K562 (cell line): Measurements from ENCODE around the gene THRSP. TPM values are rescaled to one million over a fixed set of nuclear protein-coding genes. Genes with fewer than 3 reads are reported as not detected.

ENCODE experiments used
- ATAC-seq: fragments of 200-7000 bp; cut with Tn5 transposase; 3 replicates; pipeline ENCODE4 v1.9.1; 2020; ENCODE audit warnings: moderate library complexity
- BruUV-seq: library from RNA; stranded (reverse); fragments of 400-500 nt; replicated peaks from 2 replicates; lab custom pipeline; 2021; lab: Mats Ljungman, UMichigan
- CTCF ChIA-PET: fragments of 300-600 bp; formaldehyde crosslinking; extraction: SDS; loops from one replicate; lab custom pipeline; 2021; ENCODE audit warnings: low intra/inter-chr PET ratio; lab: Yijun Ruan, JAX
- POLR2A ChIA-PET: fragments of 300-600, 350-650 bp; sonication (Branson Sonifier 250); formaldehyde crosslinking; extraction: SDS; loops from one replicate; lab custom pipeline; 2021; ENCODE audit warnings: antibody characterized with exemption, inconsistent platforms; lab: Yijun Ruan, JAX
- DNase-seq, 4 experiments: peaks; one replicate each; pipeline versions ENCODE4 v3.0.0 to v3.0.0-alpha.2; 2011 to 2018; ENCODE audit warnings: low spot score in 3 of 4, mixed read lengths in 3 of 4; ENCODE audit errors: extremely low read depth in 1 of 4
- FAIRE-seq: peaks from 2 replicates; lab custom pipeline; 2011; peaks lifted over from hg19 to GRCh38; lab: Jason Lieb, UNC
- H2AFZ ChIP-seq: 2 replicates; pipeline ENCODE4 v1.6.0; 2011; ENCODE audit warnings: low read depth, low read length, control low read depth, inconsistent platforms
- H3K27ac ChIP-seq: fragments of 200-600 bp; 3 replicates; pipeline ENCODE4 v1.8.0; 2011; ENCODE audit warnings: low read depth, mild to moderate bottlenecking, control low read depth, inconsistent platforms, low read length, moderate library complexity, mixed read lengths; ENCODE audit errors: extremely low read depth
- H3K27me3 ChIP-seq, 2 experiments: fragments of 300-600 bp in 1 of 2; 2 replicates in 1 of 2; 3 replicates in 1 of 2; pipeline versions ENCODE4 v1.6.0 to v1.8.0; 2011; ENCODE audit warnings: inconsistent platforms in 2 of 2, low read length in 2 of 2, mild to moderate bottlenecking in 1 of 2, mixed read lengths in 1 of 2, moderate library complexity in 1 of 2; ENCODE audit not compliant: control insufficient read depth in 2 of 2, insufficient read depth in 2 of 2
- H3K36me3 ChIP-seq: fragments of 300-600 bp; 3 replicates; pipeline ENCODE4 v1.8.0; 2011; ENCODE audit warnings: mild to moderate bottlenecking, low read length, inconsistent platforms; ENCODE audit not compliant: control insufficient read depth, insufficient read depth
- H3K4me1 ChIP-seq, 2 experiments: fragments of 200-600 bp in 1 of 2; replicated peaks in 1 of 2; 2 replicates in 1 of 2; 3 replicates in 1 of 2; pipeline versions ENCODE4 v1.5.1 to v1.8.0; 2011; ENCODE audit warnings: inconsistent platforms in 2 of 2, low read length in 2 of 2, mild to moderate bottlenecking in 1 of 2, mixed read lengths in 1 of 2, moderate library complexity in 1 of 2; ENCODE audit not compliant: control insufficient read depth in 2 of 2, insufficient read depth in 2 of 2
- H3K4me2 ChIP-seq: 2 replicates; pipeline ENCODE4 v1.6.1; 2011; ENCODE audit warnings: low read length, control low read depth, inconsistent platforms, mixed read lengths; ENCODE audit not compliant: insufficient read depth
- H3K4me3 ChIP-seq: fragments of 200-600 bp; sonication (generic), shearing (Covaris generic); 2 replicates; pipeline ENCODE4 v1.5.1; 2016; ENCODE audit warnings: control low read depth, inconsistent platforms
- H3K79me2 ChIP-seq: fragments of 200-600 bp; 3 replicates; pipeline ENCODE4 v1.8.0; 2011; ENCODE audit warnings: low read length, inconsistent platforms; ENCODE audit not compliant: control insufficient read depth, insufficient read depth
- H3K9ac ChIP-seq, 2 experiments: 2 replicates each; pipeline versions ENCODE4 v1.6.0 to v1.6.1; 2011; ENCODE audit warnings: low read depth in 2 of 2, low read length in 2 of 2, control low read depth in 1 of 2, inconsistent platforms in 1 of 2, mild to moderate bottlenecking in 1 of 2, mixed read lengths in 1 of 2; ENCODE audit not compliant: insufficient read depth in 1 of 2
- H3K9me1 ChIP-seq: one replicate; pipeline ENCODE4 v1.6.0; 2011; ENCODE audit warnings: inconsistent platforms, mild to moderate bottlenecking, low read length, moderate library complexity; ENCODE audit not compliant: control insufficient read depth, insufficient read depth
- H3K9me3 ChIP-seq: replicated peaks from 2 replicates; pipeline ENCODE4 v1.5.1; 2011; ENCODE audit warnings: low read depth, low read length, inconsistent platforms; ENCODE audit not compliant: control insufficient read depth, insufficient read depth
- H4K20me1 ChIP-seq: replicated peaks from 2 replicates; pipeline ENCODE4 v1.6.1; 2011; ENCODE audit warnings: low read length, inconsistent platforms, mixed read lengths; ENCODE audit not compliant: control insufficient read depth, insufficient read depth
- ARID3A ChIP-seq: IDR thresholded peaks from 2 replicates; pipeline ENCODE4 v1.6.1; 2012; ENCODE audit warnings: low read depth, low read length, improper control_type of control experiment, borderline replicate concordance
- CBFA2T2 ChIP-seq: fragments of 450-650 bp; conservative IDR thresholded peaks from 2 replicates; pipeline ENCODE4 v1.6.1; 2017; ENCODE audit warnings: mild to moderate bottlenecking
- CHD1 ChIP-seq: fragments of 200-600 bp; sonication (generic); IDR thresholded peaks from one replicate; pipeline ENCODE4 v1.6.1; 2012; ENCODE audit warnings: mild to moderate bottlenecking, moderate library complexity, low read length, inconsistent platforms
- CREB3 ChIP-seq: fragments of 450-650 bp; conservative IDR thresholded peaks from 2 replicates; pipeline ENCODE4 v1.6.1; 2016; ENCODE audit warnings: missing genetic modification characterization, low read depth, mild to moderate bottlenecking, missing compliant biosample characterization, moderate library complexity
- DMBX1 ChIP-seq: fragments of 250-450 bp; sonication (Bioruptor Pico); IDR thresholded peaks from 2 replicates; pipeline ENCODE4 v1.8.0; 2022; ENCODE audit warnings: inconsistent platforms, mild to moderate bottlenecking, moderate library complexity, borderline replicate concordance
- ETV1 ChIP-seq: fragments of 450-650 bp; conservative IDR thresholded peaks from 2 replicates; pipeline ENCODE4 v1.6.1; 2016; ENCODE audit warnings: missing genetic modification characterization, control low read depth, low read depth, missing compliant biosample characterization
- GABPB2 ChIP-seq: fragments of 250-450 bp; sonication (Bioruptor Pico); conservative IDR thresholded peaks from 2 replicates; pipeline ENCODE4 v1.5.1; 2021; ENCODE audit warnings: mild to moderate bottlenecking
- L3MBTL2 ChIP-seq: fragments of 450-650 bp; IDR thresholded peaks from 2 replicates; pipeline ENCODE4 v1.6.1; 2016; ENCODE audit warnings: mild to moderate bottlenecking, moderate library complexity
- MECOM ChIP-seq: fragments of 250-450 bp; sonication (Bioruptor Pico); IDR thresholded peaks from 2 replicates; pipeline ENCODE4 v1.8.0; 2022; ENCODE audit warnings: inconsistent platforms
- PTTG1 ChIP-seq: fragments of 450-650 bp; IDR thresholded peaks from 2 replicates; pipeline ENCODE4 v1.6.1; 2016; ENCODE audit warnings: low read depth, mild to moderate bottlenecking, missing genetic modification characterization, missing compliant biosample characterization
- RCOR1 ChIP-seq, 2 experiments: IDR thresholded peaks; 2 replicates each; pipeline ENCODE4 v1.6.1; 2012; ENCODE audit warnings: low read depth in 2 of 2, low read length in 2 of 2, borderline replicate concordance in 1 of 2, improper control_type of control experiment in 1 of 2
- SMC3 ChIP-seq: conservative IDR thresholded peaks from 2 replicates; pipeline ENCODE4 v1.6.1; 2011; ENCODE audit warnings: low read depth, low read length, improper control_type of control experiment; ENCODE audit not compliant: insufficient read depth
- YY1 ChIP-seq, 3 experiments: IDR thresholded peaks; 2 replicates each; pipeline ENCODE4 v1.6.1; 2011; ENCODE audit warnings: low read length in 2 of 3, mild to moderate bottlenecking in 2 of 3, moderate library complexity in 2 of 3, borderline replicate concordance in 1 of 3, control low read depth in 1 of 3, low read depth in 1 of 3; ENCODE audit not compliant: insufficient read depth in 3 of 3, insufficient replicate concordance in 2 of 3, control insufficient read depth in 1 of 3, insufficient read length in 1 of 3; ENCODE audit errors: extremely low read depth in 1 of 3
- ZBTB17 ChIP-seq: fragments of 450-650 bp; formaldehyde crosslinking; IDR thresholded peaks from 2 replicates; pipeline ENCODE4 v1.4.0; 2020; ENCODE audit warnings: mild to moderate bottlenecking
- ZNF398 ChIP-seq: fragments of 250-450 bp; sonication (Bioruptor Pico); IDR thresholded peaks from 2 replicates; pipeline ENCODE4 v1.8.0; 2021; ENCODE audit warnings: moderate library complexity, mild to moderate bottlenecking, inconsistent platforms
- ZNF644 ChIP-seq: fragments of 200-800 bp; sonication (Bioruptor generic); IDR thresholded peaks from 2 replicates; pipeline ENCODE4 v1.6.1; 2016; ENCODE audit warnings: low read depth, missing genetic modification characterization, missing compliant biosample characterization
- WGBS: fragments of 100-300 bp; shearing (Covaris generic); methylation state at CpG from one replicate; pipeline ENCODE4 v1.1.6; 2016; ENCODE audit warnings: low coverage, mixed read lengths; ENCODE audit not compliant: insufficient coverage; ENCODE audit errors: missing lambda C conversion rate; 5-methylcytosine and 5-hydroxymethylcytosine counted together
- in situ Hi-C: fragments of 300-500 bp; cut with MboI; formaldehyde crosslinking; loops from 4 replicates; pipeline ENCODE4 v1.15.0; 2018; ENCODE audit warnings: inconsistent platforms, mixed read lengths
- intact Hi-C: fragments of 100-400 bp; cut with micrococcal nuclease; formaldehyde crosslinking; loops from 2 replicates; pipeline ENCODE4 v1.14.2; 2022
- polyA plus RNA-seq, 8 experiments: library from polyadenylated mRNA; depleted of rRNA in 4 of 8; stranded (reverse) in 5 of 8; unstranded in 3 of 8; fragments of >200 nt; fragmentation: Nextera tagmentation in 2 of 8; fragmentation: Illumina TruSeq in 1 of 8; extraction: Ambion mirVana in 2 of 8; extraction: Trizol in 1 of 8; gene quantifications; 2 replicates each; pipeline versions ENCODE4 v1.2.1 to v1.2.3, GENCODE V29; 2011 to 2014; ENCODE audit warnings: inconsistent platforms in 1 of 8, missing spikeins in 1 of 8
- total RNA-seq, 7 experiments: library from RNA; depleted of rRNA in 6 of 7; stranded (reverse); fragments of >200 nt in 6 of 7; fragmentation: Illumina TruSeq in 2 of 7; extraction: Trizol in 2 of 7; gene quantifications; 2 replicates each; pipeline versions ENCODE4 v1.2.1 to v1.2.3, GENCODE V29; 2011 to 2021; ENCODE audit warnings: low replicate concordance in 1 of 7

The THRSP gene
- total and polyA plus RNA-seq, 9 of the 15 experiments (the other 6 are each of a cell fraction or from before 2014, with no cell fraction given) = 0.23 to 0.56 (median 0.31) TPM; not detected in 2

- POLR2A ChIA-PET = interaction anchor here (0.8 to 1.2 kb wide), 4 partner anchors 10 to 397 kb away, joined by 3 to 5 read pairs (median 4); partner anchors contain the start of gene KCTD21
- Histone ChIP-seq H3K79me2 (no peaks in the 10 kb centered on the region), H3K27ac (peak overlapping the region; percentile 25; the same call in 1 of the 3 replicates), H3K4me2 (peak overlapping the region; percentile 71), H3K9me1 (no peaks in the 10 kb centered on the region), H2AFZ (peak overlapping the region; percentile 95), H3K9ac (no peak overlapping the region), H3K9me3 (no peaks in the 10 kb centered on the region), H4K20me1 (no peaks in the 10 kb centered on the region), H3K27me3 (no peaks in the 10 kb centered on the region; a peak in 1 of 5 replicates), H3K36me3 (no peaks in the 10 kb centered on the region), H3K4me3 (no peak overlapping the region), H3K4me1 (peaks cover 31 to 35% of the 10 kb centered on the region in 2 experiments)
- WGBS = 87% methylated on average over 14 of the region's 14 CpGs
- BruUV-seq = no TSS peak
- intact Hi-C loops (loop anchor here (10.0 kb wide), 1 partner anchor 387 kb away; no protein-coding TSS in a partner anchor), in situ Hi-C loops (no loop called here)
- FAIRE-seq (no peak), DNase-seq (no peak), ATAC-seq (no peak)
- CTCF ChIA-PET = no interaction called here
- TF ChIP-seq CHD1 (no peak), CREB3 (tag) (peak; percentile 75), CBFA2T2 (no peak), ZBTB17 (CRISPR knock-in tag) (no peak), ETV1 (tag) (no peak), PTTG1 (peak; percentile 81), DMBX1 (peak; percentile 57), SMC3 (no peak), ARID3A (no peak), ZNF644 (tag) (0 out of 2 replicates have a peak, but pooled peaks have one; percentile 29), MECOM (CRISPR knock-in tag) (peak; percentile 75; the same call in 1 of the 2 replicates), YY1 (IDR thresholded peaks at IDR 0.05; ENCODE audit: borderline replicate concordance in 1 of 3, control insufficient read depth in 1 of 3, extremely low read depth in 1 of 3, insufficient read depth in 3 of 3, insufficient read length in 1 of 3, insufficient replicate concordance in 2 of 3, low read depth in 1 of 3, low read length in 2 of 3) (peak in 1 of 3 experiments; percentile 80), RCOR1 (IDR thresholded peaks at IDR 0.05; ENCODE audit: borderline replicate concordance in 1 of 2, low read depth in 2 of 2, low read length in 2 of 2) (no peak), GABPB2 (no peak), ZNF398 (CRISPR knock-in tag) (0 out of 2 replicates have a peak, but pooled peaks have one; percentile 42), L3MBTL2 (no peak)
These were observed 21.7 kb upstream of the THRSP start for GRCh38 chr11:78041843-78042440.
